Measurements from ENCODE around the gene COL26A1.
"Not testable (repeated sequence)": the region's sequence is repeated elsewhere in the genome, so short reads cannot be mapped to it uniquely, and the experiment has no call there.

Gene COL26A1

GRCh38 chr7:101555921-101556275, 193.2 kb downstream of the COL26A1 start:
- no peak for DNase-seq

- no peak for DNase-seq
These were observed 193.8 kb downstream of the COL26A1 start for GRCh38 chr7:101556453-101556968.

GRCh38 chr7:101557421-101557820, 194.7 kb downstream of the COL26A1 start:
- no peak for DNase-seq

- no peak for DNase-seq
These were observed 195.5 kb downstream of the COL26A1 start for GRCh38 chr7:101557978-101558741.

GRCh38 chr7:101558742-101559325, 196.2 kb downstream of the COL26A1 start:
- DNase-seq = no peak

GRCh38 chr7:101559586-101559985, 196.9 kb downstream of the COL26A1 start:
- DNase-seq = no peak

GRCh38 chr7:101560021-101560420, 197.3 kb downstream of the COL26A1 start:
- DNase-seq = not testable (repeated sequence)

- DNase-seq = no peak
These were observed 198.2 kb downstream of the COL26A1 start for GRCh38 chr7:101560856-101561255.

GRCh38 chr7:101561293-101561692, 198.6 kb downstream of the COL26A1 start:
- DNase-seq = not testable (repeated sequence)

GRCh38 chr7:101562531-101563197, 200.0 kb downstream of the COL26A1 start:
- no peak for DNase-seq

- DNase-seq = no peak
These were observed 200.7 kb downstream of the COL26A1 start for GRCh38 chr7:101563198-101563901.

- no peak for DNase-seq
These were observed 201.5 kb downstream of the COL26A1 start for GRCh38 chr7:101563943-101564777.

GRCh38 chr7:101564778-101565211, 202.1 kb downstream of the COL26A1 start:
- DNase-seq = no peak

GRCh38 chr7:101565601-101566209, 203.0 kb downstream of the COL26A1 start:
- no peak for DNase-seq

GRCh38 chr7:101567230-101567629, 204.6 kb downstream of the COL26A1 start:
- no peak for DNase-seq

GRCh38 chr7:101572156-101572555, 209.5 kb downstream of the COL26A1 start:
- DNase-seq = no peak

- DNase-seq = no peak
These were observed 212.5 kb downstream of the COL26A1 start for GRCh38 chr7:101575168-101575567.

- no peak for DNase-seq
These were observed 213.0 kb downstream of the COL26A1 start for GRCh38 chr7:101575721-101576120.

GRCh38 chr7:101576998-101577397, 214.3 kb downstream of the COL26A1 start:
- no peak for DNase-seq

GRCh38 chr7:101578552-101578951, 215.9 kb downstream of the COL26A1 start:
- DNase-seq = no peak

- no peak for DNase-seq
These were observed 217.9 kb downstream of the COL26A1 start for GRCh38 chr7:101580596-101580995.

- no peak for DNase-seq
These were observed 219.2 kb downstream of the COL26A1 start for GRCh38 chr7:101581891-101582290.

Data from NCI-H446 (cell line).